B cell (primary cell): ENCODE measurements around the gene ATP8A2. TPM values are rescaled to one million over a fixed set of nuclear protein-coding genes. Genes with fewer than 3 reads are reported as not detected.

Experiments
- ATAC-seq: fragments of 200-7000 bp; cut with Tn5 transposase; one replicate; pipeline ENCODE4 v1.10.0; 2021; ENCODE audit warnings: low read depth, mild to moderate bottlenecking, moderate number of reproducible peaks, moderate library complexity
- CTCF ChIA-PET: fragments of 350-600 bp; sonication (Branson Sonifier 250); formaldehyde crosslinking; loops from one replicate; lab custom pipeline; 2021; ENCODE audit warnings: antibody characterized with exemption, inconsistent platforms; lab: Charles Lee
- POLR2A ChIA-PET: fragments of 350-600 bp; sonication (Branson Sonifier 250); formaldehyde crosslinking; loops from one replicate; lab custom pipeline; 2021; ENCODE audit warnings: antibody characterized with exemption; lab: Charles Lee
- DNase-seq: peaks from one replicate; pipeline ENCODE4 v3.0.0; 2013
- H2AFZ ChIP-seq: 2 replicates; pipeline ENCODE4 v1.6.1; 2012; ENCODE audit warnings: mild to moderate bottlenecking, low read depth, low read length; ENCODE audit not compliant: insufficient read depth, poor library complexity, severe bottlenecking
- H3K27ac ChIP-seq, 2 donors: 1 replicate in 1 of 2; 2 replicates in 1 of 2; pipeline ENCODE4 v1.5.1; 2012 to 2013; ENCODE audit warnings: low read length in 2 of 2, mild to moderate bottlenecking in 2 of 2, moderate library complexity in 1 of 2
- H3K27me3 ChIP-seq, 4 experiments: fragments of 200-600 bp in 1 of 4; sonication (generic) in 1 of 4; replicated peaks in 1 of 4; 1 replicate in 2 of 4; 2 replicates in 2 of 4; pipeline versions ENCODE4 v1.6.1 to v1.7.0; 2013 to 2016; ENCODE audit warnings: low read length in 3 of 4, mild to moderate bottlenecking in 2 of 4, mixed read lengths in 1 of 4, moderate library complexity in 1 of 4; ENCODE audit not compliant: insufficient read depth in 4 of 4, control insufficient read depth in 3 of 4; ENCODE audit errors: control extremely low read depth in 1 of 4
- H3K36me3 ChIP-seq, 2 experiments: replicated peaks in 1 of 2; 1 replicate in 1 of 2; 2 replicates in 1 of 2; pipeline versions ENCODE4 v1.6.1 to v1.7.1; 2013; ENCODE audit warnings: low read length in 1 of 2; ENCODE audit not compliant: insufficient read depth in 2 of 2, control insufficient read depth in 1 of 2; ENCODE audit errors: control extremely low read depth in 1 of 2, extremely low read depth in 1 of 2
- H3K4me1 ChIP-seq, 2 donors: fragments of 200-600 bp in 1 of 2; sonication (generic) in 1 of 2; 1 replicate in 1 of 2; 2 replicates in 1 of 2; pipeline versions ENCODE4 v1.5.1 to v1.6.1; 2013 to 2017; ENCODE audit warnings: low read length in 2 of 2; ENCODE audit not compliant: control insufficient read depth in 2 of 2, insufficient read depth in 2 of 2
- H3K4me2 ChIP-seq: replicated peaks from 2 replicates; pipeline ENCODE3; 2012; ENCODE audit warnings: mild to moderate bottlenecking, low read depth, low read length; ENCODE audit not compliant: poor library complexity, severe bottlenecking
- H3K4me3 ChIP-seq, 5 experiments: fragments of 200-600 bp in 1 of 5; sonication (generic) in 1 of 5; 1 replicate in 3 of 5; 2 replicates in 2 of 5; pipeline versions ENCODE4 v1.5.1 to v1.7.0; 2011 to 2016; ENCODE audit warnings: low read length in 4 of 5, mild to moderate bottlenecking in 4 of 5, low read depth in 2 of 5, control low read depth in 1 of 5, moderate library complexity in 1 of 5; ENCODE audit not compliant: insufficient read depth in 1 of 5; ENCODE audit errors: control extremely low read depth in 1 of 5, extremely low read depth in 1 of 5
- H3K79me2 ChIP-seq: fragments of 200-600 bp; sonication (generic); one replicate; pipeline ENCODE4 v1.6.0; 2016; ENCODE audit warnings: low read length; ENCODE audit not compliant: control insufficient read depth, insufficient read depth
- H3K9ac ChIP-seq: fragments of 200-600 bp; sonication (generic); 2 replicates; pipeline ENCODE4 v1.6.1; 2017; ENCODE audit warnings: mild to moderate bottlenecking, low read length, moderate library complexity
- H3K9me3 ChIP-seq, 3 donors: one replicate each; pipeline versions ENCODE4 v1.6.1 to v1.7.1; 2013; ENCODE audit warnings: low read length in 2 of 3; ENCODE audit not compliant: control insufficient read depth in 2 of 3, insufficient read depth in 1 of 3; ENCODE audit errors: control extremely low read depth in 1 of 3
- H4K20me1 ChIP-seq: 2 replicates; pipeline ENCODE4 v1.6.0; 2012; ENCODE audit warnings: mild to moderate bottlenecking, low read length; ENCODE audit not compliant: insufficient read depth, control insufficient read depth, poor library complexity, severe bottlenecking
- H3K27ac Mint-ChIP-seq: one replicate; pipeline ENCODE4 v1.8.0; 2021; ENCODE audit warnings: mixed read lengths
- H3K27me3 Mint-ChIP-seq: one replicate; pipeline ENCODE4 v1.8.0; 2021; ENCODE audit warnings: mixed read lengths
- H3K4me1 Mint-ChIP-seq: one replicate; pipeline ENCODE4 v1.8.0; 2021; ENCODE audit warnings: mixed read lengths
- H3K4me3 Mint-ChIP-seq: one replicate; pipeline ENCODE4 v1.8.0; 2021; ENCODE audit warnings: mixed read lengths
- H3K9me3 Mint-ChIP-seq: one replicate; pipeline ENCODE4 v1.8.0; 2022; ENCODE audit warnings: mixed read lengths; ENCODE audit not compliant: insufficient read depth
- CTCF ChIP-seq: fragments of 200-600 bp; IDR thresholded peaks from one replicate; pipeline ENCODE4 v1.8.0; 2022; ENCODE audit warnings: antibody characterized with exemption, mild to moderate bottlenecking
- EZH2 ChIP-seq: IDR thresholded peaks from 2 replicates; pipeline ENCODE4 v1.6.1; 2012; ENCODE audit warnings: borderline replicate concordance, low read depth, mild to moderate bottlenecking, moderate library complexity, low read length; ENCODE audit not compliant: insufficient read depth, poor library complexity, severe bottlenecking
- WGBS: methylation state at CpG from one replicate; pipeline ENCODE4 v1.1.5; 2013; ENCODE audit warnings: missing lambda C conversion rate; ENCODE audit not compliant: insufficient coverage; 5-methylcytosine and 5-hydroxymethylcytosine counted together
- intact Hi-C: fragments of 100-400 bp; cut with micrococcal nuclease; formaldehyde crosslinking; loops from one replicate; pipeline ENCODE4 v1.10.0; 2022
- polyA plus RNA-seq: library from polyadenylated mRNA; depleted of rRNA; stranded (reverse); fragments of >200 nt; gene quantifications from 2 replicates; pipeline ENCODE4 v1.2.3, GENCODE V29; 2012
- total RNA-seq, 2 donors: library from RNA; stranded (reverse); fragments of 120-200 nt in 1 of 2; gene quantifications; 1 replicate in 1 of 2; 2 replicates in 1 of 2; pipeline versions ENCODE4 v1.2.3 to v1.2.4, GENCODE V29; 2013 to 2022

ATP8A2 gene
- total and polyA plus RNA-seq, 2 donors (not counting 1 experiment from before 2014, with no cell fraction given), result not detected

DNA sequence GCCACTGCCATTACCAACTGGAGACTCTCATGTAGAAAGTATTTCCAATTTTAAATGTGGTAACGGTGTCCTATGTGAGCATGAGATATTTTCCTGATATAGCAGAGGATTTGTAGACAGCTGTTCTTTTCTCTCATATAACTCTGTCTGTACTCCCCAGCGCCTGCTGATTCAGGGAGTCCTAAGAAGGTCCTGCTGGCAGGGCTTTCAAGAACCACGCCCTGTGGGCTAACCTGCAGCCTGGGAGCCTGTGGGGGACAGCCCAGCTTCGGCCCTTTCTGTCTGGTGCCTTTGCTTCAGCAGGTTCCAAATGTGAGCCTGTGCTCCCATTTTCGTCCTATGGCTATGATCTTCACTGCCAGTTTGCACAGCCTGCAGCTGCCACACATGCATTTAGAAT is 316.8 kb downstream of the ATP8A2 start:
- POLR2A ChIA-PET, result no interaction called here
- intact Hi-C loops, result no loop called here
- no peak for DNase-seq

GRCh38 chr13:25689539-25689938 is 317.8 kb downstream of the ATP8A2 start:
- no peaks in the 10 kb centered on the region for H3K36me3 ChIP-seq
- no peak for DNase-seq
- Mint-ChIP-seq H3K4me1 (no peaks in the 10 kb centered on the region), H3K9me3 (peaks cover 3% of the 10 kb centered on the region), H3K27me3 (peaks cover 8% of the 10 kb centered on the region), H3K4me3 (no peak overlapping the region), H3K27ac (no peak overlapping the region)
- TF ChIP-seq CTCF, result no peak
- TF ChIP-seq EZH2, result no peak
- H3K4me3 ChIP-seq, result no peak overlapping the region
- intact Hi-C loops, result no loop called here
- no peaks in the 10 kb centered on the region for H3K4me1 ChIP-seq
- H3K27ac ChIP-seq, result no peak overlapping the region
- no peak overlapping the region for H3K4me2 ChIP-seq
- no peak overlapping the region for H2AFZ ChIP-seq
- no peaks in the 10 kb centered on the region for H3K79me2 ChIP-seq
- POLR2A ChIA-PET, result no interaction called here
- CTCF ChIA-PET, result no interaction called here
- no peaks in the 10 kb centered on the region for H4K20me1 ChIP-seq
- WGBS, result 83% methylated on average over 1 of the region's 2 CpGs
- H3K27me3 ChIP-seq, result no peaks in the 10 kb centered on the region
- no peak overlapping the region for H3K9ac ChIP-seq
- no peak for ATAC-seq
- H3K9me3 ChIP-seq, result no peaks in the 10 kb centered on the region

More for the DNA sequence above, 316.8 kb downstream of the ATP8A2 start:
- H4K20me1 ChIP-seq, result no peaks in the 10 kb centered on the region
- no peak for ATAC-seq
- WGBS, result 81% methylated on average over 4 of the region's 5 CpGs
- CTCF ChIA-PET, result no interaction called here
- H2AFZ ChIP-seq, result no peak overlapping the region
- no peaks in the 10 kb centered on the region for H3K79me2 ChIP-seq
- H3K27ac ChIP-seq, result no peak overlapping the region
- H3K9me3 ChIP-seq, result no peaks in the 10 kb centered on the region
- H3K4me1 ChIP-seq, result no peaks in the 10 kb centered on the region
- no peak for TF ChIP-seq EZH2
- TF ChIP-seq CTCF, result no peak
- H3K4me3 ChIP-seq, result no peak overlapping the region
- Mint-ChIP-seq H3K9me3 (peaks cover 3% of the 10 kb centered on the region), H3K27ac (no peak overlapping the region), H3K4me3 (no peak overlapping the region), H3K4me1 (no peaks in the 10 kb centered on the region), H3K27me3 (peaks cover 8% of the 10 kb centered on the region)
- no peaks in the 10 kb centered on the region for H3K27me3 ChIP-seq
- no peak overlapping the region for H3K4me2 ChIP-seq
- no peaks in the 10 kb centered on the region for H3K36me3 ChIP-seq
- H3K9ac ChIP-seq, result no peak overlapping the region
